D721Med (cell line): ENCODE measurements around the gene SLMAP.

Source experiments
- DNase-seq: peaks from one replicate; pipeline ENCODE4 v3.0.0; 2011; ENCODE audit warnings: low spot score; ENCODE audit not compliant: insufficient read length
- FAIRE-seq: peaks from 2 replicates; lab custom pipeline; 2011; peaks lifted over from hg19 to GRCh38; lab: Jason Lieb, UNC
- TF ChIP-seq, protein P1 (sequence below): IDR thresholded peaks from 2 replicates; pipeline ENCODE4 v1.5.1; 2012; ENCODE audit warnings: mild to moderate bottlenecking, control low read depth; ENCODE audit not compliant: insufficient read depth; ENCODE audit errors: missing control alignments

Gene SLMAP

GRCh38 chr3:57942388-57942787 is 186.3 kb downstream of the SLMAP start:
- DNase-seq (no peak), FAIRE-seq (no peak)
- TF ChIP-seq, protein P1, sequence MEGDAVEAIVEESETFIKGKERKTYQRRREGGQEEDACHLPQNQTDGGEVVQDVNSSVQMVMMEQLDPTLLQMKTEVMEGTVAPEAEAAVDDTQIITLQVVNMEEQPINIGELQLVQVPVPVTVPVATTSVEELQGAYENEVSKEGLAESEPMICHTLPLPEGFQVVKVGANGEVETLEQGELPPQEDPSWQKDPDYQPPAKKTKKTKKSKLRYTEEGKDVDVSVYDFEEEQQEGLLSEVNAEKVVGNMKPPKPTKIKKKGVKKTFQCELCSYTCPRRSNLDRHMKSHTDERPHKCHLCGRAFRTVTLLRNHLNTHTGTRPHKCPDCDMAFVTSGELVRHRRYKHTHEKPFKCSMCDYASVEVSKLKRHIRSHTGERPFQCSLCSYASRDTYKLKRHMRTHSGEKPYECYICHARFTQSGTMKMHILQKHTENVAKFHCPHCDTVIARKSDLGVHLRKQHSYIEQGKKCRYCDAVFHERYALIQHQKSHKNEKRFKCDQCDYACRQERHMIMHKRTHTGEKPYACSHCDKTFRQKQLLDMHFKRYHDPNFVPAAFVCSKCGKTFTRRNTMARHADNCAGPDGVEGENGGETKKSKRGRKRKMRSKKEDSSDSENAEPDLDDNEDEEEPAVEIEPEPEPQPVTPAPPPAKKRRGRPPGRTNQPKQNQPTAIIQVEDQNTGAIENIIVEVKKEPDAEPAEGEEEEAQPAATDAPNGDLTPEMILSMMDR, result no peak

GRCh38 chr3:57942872-57943283 is 186.8 kb downstream of the SLMAP start:
- DNase-seq (no peak), FAIRE-seq (no peak)
- TF ChIP-seq, protein P1, result no peak

GRCh38 chr3:57943525-57944495 is 187.7 kb downstream of the SLMAP start:
- TF ChIP-seq, protein P1, result no peak
- DNase-seq (no peak), FAIRE-seq (no peak)

DNA sequence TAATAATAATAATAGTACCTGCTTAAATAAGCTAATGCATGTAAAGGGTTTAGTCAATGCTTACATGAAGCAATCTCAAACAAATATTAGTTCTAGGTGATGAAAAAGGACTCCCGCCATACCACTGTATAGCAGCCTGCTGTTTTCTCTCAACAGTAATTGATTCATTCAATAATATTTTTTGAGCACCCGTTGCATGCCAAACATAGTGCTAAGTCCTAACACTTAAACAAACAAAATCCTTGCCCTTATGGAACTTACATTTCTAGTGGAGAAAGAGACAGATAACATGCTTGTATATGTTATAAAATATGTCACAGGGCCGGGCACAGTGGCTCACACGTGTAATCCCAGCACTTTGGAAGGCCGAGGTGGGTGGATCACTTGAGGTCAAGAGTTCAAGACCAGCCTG is 190.9 kb downstream of the SLMAP start:
- FAIRE-seq (no peak), DNase-seq (no peak)
- TF ChIP-seq, protein P1, result no peak

GRCh38 chr3:57948080-57948671 is 192.1 kb downstream of the SLMAP start:
- no peak for FAIRE-seq
- TF ChIP-seq, protein P1, result no peak
- no peak for DNase-seq

GRCh38 chr3:57948781-57949242 is 192.7 kb downstream of the SLMAP start:
- FAIRE-seq (no peak), DNase-seq (no peak)
- TF ChIP-seq, protein P1, result no peak
